ENCODE data around the gene SSR4. TPM values are rescaled to one million over a fixed set of nuclear protein-coding genes. Genes with fewer than 3 reads are reported as not detected.

SSR4 gene
- total and polyA plus RNA-seq, 2 experiments from 2014 or later, result 124 to 374 TPM

- no peaks in the 10 kb centered on the region for H3K36me3 ChIP-seq
- H3K27ac ChIP-seq, result no peak overlapping the region
- DNase-seq (ENCODE audit: low read depth in 1 of 2, low spot score in 1 of 2), result no peak
- H3K27me3 ChIP-seq, result no peaks in the 10 kb centered on the region
- no peak for TF ChIP-seq CTCF (IDR thresholded peaks at IDR 0.05; ENCODE audit: low read depth, low read length)
- H3K9me3 ChIP-seq (ENCODE audit: low read depth), result no peaks in the 10 kb centered on the region
- no peaks in the 10 kb centered on the region for H3K4me1 ChIP-seq (ENCODE audit: low read depth)
- no peak overlapping the region for H3K4me3 ChIP-seq
Measured at GRCh38 chrX:153771415-153772315, 22.8 kb upstream of the SSR4 start.

GRCh38 chrX:153772316-153773217 is 21.9 kb upstream of the SSR4 start:
- Histone ChIP-seq H3K27ac (no peak overlapping the region), H3K9me3 (ENCODE audit: low read depth) (no peaks in the 10 kb centered on the region), H3K4me1 (ENCODE audit: low read depth) (no peaks in the 10 kb centered on the region), H3K4me3 (no peak overlapping the region), H3K27me3 (no peaks in the 10 kb centered on the region), H3K36me3 (no peaks in the 10 kb centered on the region)
- no peak for DNase-seq (ENCODE audit: low read depth in 1 of 2, low spot score in 1 of 2)
- no peak for TF ChIP-seq CTCF (IDR thresholded peaks at IDR 0.05; ENCODE audit: low read depth, low read length)

GRCh38 chrX:153773218-153773611 is 21.3 kb upstream of the SSR4 start:
- Histone ChIP-seq H3K4me3 (no peak overlapping the region), H3K4me1 (ENCODE audit: low read depth) (no peaks in the 10 kb centered on the region), H3K36me3 (no peaks in the 10 kb centered on the region), H3K27me3 (no peaks in the 10 kb centered on the region), H3K9me3 (ENCODE audit: low read depth) (no peaks in the 10 kb centered on the region), H3K27ac (no peak overlapping the region)
- no peak for DNase-seq (ENCODE audit: low read depth in 1 of 2, low spot score in 1 of 2)
- no peak for TF ChIP-seq CTCF (IDR thresholded peaks at IDR 0.05; ENCODE audit: low read depth, low read length)

GRCh38 chrX:153773741-153774575 is 20.5 kb upstream of the SSR4 start:
- no peak for DNase-seq (ENCODE audit: low read depth in 1 of 2, low spot score in 1 of 2)
- Histone ChIP-seq H3K4me3 (no peak overlapping the region), H3K9me3 (ENCODE audit: low read depth) (no peaks in the 10 kb centered on the region), H3K27me3 (no peaks in the 10 kb centered on the region), H3K4me1 (ENCODE audit: low read depth) (no peaks in the 10 kb centered on the region), H3K27ac (no peak overlapping the region), H3K36me3 (no peaks in the 10 kb centered on the region)
- TF ChIP-seq CTCF (IDR thresholded peaks at IDR 0.05; ENCODE audit: low read depth, low read length), result no peak

All from cardiac muscle cell (in vitro differentiated cells and primary cell).